Stimulated activated naive CD8-positive, alpha-beta T cell treated with anti-CD3 and anti-CD28 coated beads, Interleukin-15, Interleukin-2, amounts not matched to agents 100 ng/mL and 50 ng/mL, for 24 hours (primary cell): ENCODE results near the gene ZNF354C.
"Not testable (repeated sequence)": the region's sequence is repeated elsewhere in the genome, so short reads cannot be mapped to it uniquely, and the experiment has no call there.

Source experiments
- H3K27ac Mint-ChIP-seq: one replicate; pipeline ENCODE4 v1.8.0; 2021; ENCODE audit warnings: mild to moderate bottlenecking, mixed read lengths
- H3K27me3 Mint-ChIP-seq: one replicate; pipeline ENCODE4 v1.8.0; 2021; ENCODE audit warnings: mixed read lengths
- H3K36me3 Mint-ChIP-seq: one replicate; pipeline ENCODE4 v1.8.0; 2021; ENCODE audit warnings: low read depth, mixed read lengths
- H3K4me1 Mint-ChIP-seq: one replicate; pipeline ENCODE4 v1.8.0; 2021; ENCODE audit warnings: low read depth, mixed read lengths
- H3K4me3 Mint-ChIP-seq: one replicate; pipeline ENCODE4 v1.8.0; 2021; ENCODE audit warnings: mild to moderate bottlenecking, mixed read lengths
- H3K9me3 Mint-ChIP-seq: one replicate; pipeline ENCODE4 v1.8.0; 2021; ENCODE audit warnings: mixed read lengths

Gene ZNF354C

DNA sequence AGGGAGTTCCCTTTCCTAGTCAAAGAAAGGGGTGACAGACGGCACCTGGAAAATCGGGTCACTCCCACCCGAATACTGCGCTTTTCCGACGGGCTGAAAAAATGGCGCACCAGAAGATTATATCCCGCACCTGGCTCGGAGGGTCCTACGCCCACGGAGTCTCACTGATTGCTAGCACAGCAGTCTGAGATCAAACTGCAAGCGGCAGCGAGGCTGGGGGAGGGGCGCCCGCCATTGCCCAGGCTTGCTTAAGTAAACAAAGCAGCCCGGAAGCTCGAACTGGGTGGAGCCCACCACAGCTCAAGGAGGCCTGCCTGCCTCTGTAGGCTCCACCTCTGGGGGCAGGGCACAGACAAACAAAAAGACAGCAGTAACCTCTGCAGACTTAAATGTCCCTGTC is 41.1 kb downstream of the ZNF354C start:
- H3K36me3 Mint-ChIP-seq, H3K27me3 Mint-ChIP-seq, H3K4me1 Mint-ChIP-seq, H3K4me3 Mint-ChIP-seq, H3K27ac Mint-ChIP-seq: not testable (repeated sequence)
- H3K9me3 Mint-ChIP-seq, result peaks cover 13% of the 10 kb centered on the region

DNA sequence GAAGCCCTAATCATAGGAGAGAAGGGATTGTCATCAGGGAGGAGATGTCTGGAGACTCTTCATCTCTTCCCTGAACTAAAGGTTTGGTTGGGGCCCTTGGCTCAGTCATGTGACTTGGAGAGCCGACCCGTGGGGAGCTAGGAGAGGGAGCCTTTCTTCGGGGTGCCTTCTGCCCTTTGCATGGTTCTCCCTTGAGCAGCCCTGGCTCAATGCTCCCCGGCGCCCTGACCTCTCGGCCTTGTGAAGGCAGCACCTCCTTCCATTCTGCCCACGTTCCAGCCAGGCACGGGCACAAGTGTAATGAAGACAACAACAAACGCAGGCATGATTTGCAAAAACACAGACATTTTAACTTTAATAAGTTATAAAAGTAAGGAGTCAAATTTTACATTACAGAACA is 50.4 kb downstream of the ZNF354C start:
- H3K9me3 Mint-ChIP-seq, result peaks cover 39% of the 10 kb centered on the region
- H3K27me3 Mint-ChIP-seq, result no peaks in the 10 kb centered on the region
- H3K4me1 Mint-ChIP-seq, result no peaks in the 10 kb centered on the region
- H3K27ac Mint-ChIP-seq, result no peak overlapping the region
- peaks cover 8% of the 10 kb centered on the region for H3K36me3 Mint-ChIP-seq
- H3K4me3 Mint-ChIP-seq, result no peak overlapping the region

DNA sequence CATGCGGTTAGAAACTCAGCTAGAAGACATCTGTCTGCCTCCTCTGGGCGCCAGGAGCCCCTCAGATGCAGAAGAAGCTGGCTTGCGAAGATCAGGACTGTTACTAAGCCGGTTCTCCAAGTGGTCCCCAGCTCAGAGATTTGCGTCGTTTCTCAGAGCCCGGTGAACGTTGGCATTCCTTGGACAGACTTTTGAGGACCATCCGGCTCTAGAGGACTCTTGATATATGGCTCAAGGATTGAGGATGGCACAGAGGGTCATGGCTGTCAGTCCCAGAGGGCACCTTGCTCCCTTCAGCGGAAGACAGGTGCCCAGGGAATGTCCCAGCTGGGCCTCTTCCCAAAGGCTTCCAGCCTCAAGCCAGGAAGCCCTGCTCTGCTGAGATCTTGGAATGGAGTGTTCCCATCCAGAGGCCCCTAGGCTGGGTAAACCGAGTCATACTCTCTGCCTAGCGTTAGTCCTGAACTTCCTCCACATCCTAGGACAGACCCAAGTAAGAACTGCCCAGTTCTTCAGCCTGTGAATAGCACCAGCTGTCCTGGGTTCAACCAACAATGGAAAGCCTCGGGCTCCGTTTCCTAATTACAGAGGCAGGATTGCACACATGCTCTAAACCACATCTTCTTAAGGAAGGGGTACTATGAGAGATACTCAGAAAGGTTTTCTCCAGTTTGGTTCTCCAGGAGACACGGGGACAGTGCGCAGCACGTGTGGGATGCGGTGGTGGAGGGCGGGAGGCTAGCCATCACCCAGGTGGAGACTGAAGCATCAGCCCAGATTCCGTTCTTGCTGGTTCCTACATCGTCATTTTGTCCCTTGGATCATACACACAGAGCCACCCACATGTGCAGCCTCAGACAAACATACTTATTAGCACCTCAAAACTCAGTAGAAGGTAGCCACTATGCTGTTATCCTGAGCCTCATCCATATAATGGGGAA is 51.4 kb downstream of the ZNF354C start:
- Mint-ChIP-seq H3K36me3 (peaks cover 8% of the 10 kb centered on the region), H3K9me3 (peaks cover 44% of the 10 kb centered on the region), H3K27me3 (no peaks in the 10 kb centered on the region), H3K4me1 (no peaks in the 10 kb centered on the region), H3K4me3 (no peak overlapping the region), H3K27ac (no peak overlapping the region)

DNA sequence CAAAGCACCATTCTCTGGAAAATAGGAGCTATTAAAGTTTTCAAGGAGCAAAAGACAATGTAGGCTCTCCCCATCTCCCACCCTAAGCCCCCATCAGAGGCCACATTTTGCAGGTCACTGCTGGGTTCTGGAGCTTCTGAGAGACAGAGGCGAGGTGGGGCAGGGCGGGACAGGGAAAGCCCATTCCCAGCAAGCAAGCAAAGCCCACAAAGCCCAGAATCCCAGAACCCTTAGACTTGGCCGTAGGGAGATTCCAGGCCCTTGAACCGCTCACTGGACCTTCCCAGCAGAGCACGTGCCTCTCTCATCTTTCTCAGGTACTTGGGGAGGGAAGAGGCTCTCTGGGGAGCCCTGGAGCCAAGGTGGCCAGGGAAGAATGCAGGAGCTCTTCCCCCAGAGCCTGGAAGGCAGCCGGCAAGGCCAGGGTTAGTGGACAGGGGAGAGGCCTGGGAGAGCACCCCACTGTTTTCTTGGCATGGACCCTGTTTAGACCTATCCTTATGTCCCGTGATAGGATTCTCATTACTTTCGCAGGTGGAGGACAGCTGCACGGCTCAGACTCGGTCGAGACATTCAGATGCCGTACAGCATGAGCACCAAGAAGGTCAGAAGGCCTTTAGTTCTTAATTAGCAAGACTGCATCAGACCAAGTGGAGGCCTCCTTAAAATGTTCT is 52.4 kb downstream of the ZNF354C start:
- Mint-ChIP-seq H3K4me1 (no peaks in the 10 kb centered on the region), H3K27ac (no peak overlapping the region), H3K36me3 (peaks cover 2% of the 10 kb centered on the region), H3K4me3 (no peak overlapping the region), H3K9me3 (peaks cover 40% of the 10 kb centered on the region), H3K27me3 (no peaks in the 10 kb centered on the region)

DNA sequence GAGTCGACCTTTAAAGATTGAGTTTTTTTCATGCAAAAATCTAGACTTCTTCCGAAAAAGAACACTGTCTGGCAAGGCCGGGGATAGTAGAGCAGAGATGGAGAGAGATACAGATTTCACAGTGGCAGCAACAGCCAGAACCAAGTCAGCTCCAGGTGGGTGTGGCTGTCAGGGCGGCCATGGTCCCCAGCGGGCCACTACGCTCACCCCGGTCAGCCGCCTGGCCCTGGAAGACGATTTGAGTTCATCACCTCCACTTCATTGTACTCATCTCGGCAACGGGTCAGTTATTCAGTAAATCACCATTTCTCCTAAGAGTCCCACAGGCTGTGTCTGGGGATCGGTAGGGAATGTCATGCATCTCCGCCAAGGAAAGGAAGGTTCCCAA is 53.0 kb downstream of the ZNF354C start:
- H3K36me3 Mint-ChIP-seq, result no peaks in the 10 kb centered on the region
- no peak overlapping the region for H3K27ac Mint-ChIP-seq
- no peaks in the 10 kb centered on the region for H3K27me3 Mint-ChIP-seq
- H3K4me3 Mint-ChIP-seq, result no peak overlapping the region
- no peaks in the 10 kb centered on the region for H3K4me1 Mint-ChIP-seq
- peaks cover 38% of the 10 kb centered on the region for H3K9me3 Mint-ChIP-seq

DNA sequence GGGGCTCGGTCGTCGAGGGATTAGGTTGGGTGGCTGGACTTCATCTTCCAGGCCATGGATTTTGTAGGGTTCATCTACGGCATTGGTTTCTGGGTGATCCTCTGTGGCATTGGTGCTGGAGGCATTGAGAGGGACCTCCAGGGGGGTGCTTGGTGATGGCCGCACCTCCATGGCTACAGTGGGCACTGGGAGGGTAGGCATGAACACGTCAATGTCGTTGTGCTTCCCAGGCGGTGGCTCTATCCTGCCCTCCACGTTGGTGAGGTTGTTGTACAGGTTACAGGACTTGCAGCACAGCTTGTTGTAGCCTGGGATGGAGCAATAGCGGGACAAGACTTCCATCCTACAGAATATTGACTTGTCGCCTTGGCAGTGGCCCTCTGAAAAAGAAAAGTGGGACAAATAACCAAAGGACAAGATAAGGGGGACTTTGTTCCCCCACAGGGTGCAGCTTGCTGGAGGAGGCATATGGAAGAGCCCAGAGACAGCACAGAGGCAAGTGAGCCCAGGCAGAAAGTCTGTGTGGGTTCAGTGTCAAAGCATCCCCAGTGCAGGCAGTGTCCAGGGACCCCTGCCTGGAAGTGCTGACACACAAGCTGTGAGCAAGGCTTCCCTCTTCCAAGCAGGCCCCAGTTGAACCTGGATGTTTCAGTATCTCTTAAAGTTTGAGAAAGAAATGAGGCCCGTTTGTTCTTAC is 53.9 kb downstream of the ZNF354C start:
- Mint-ChIP-seq H3K27me3 (no peaks in the 10 kb centered on the region), H3K4me1 (no peaks in the 10 kb centered on the region), H3K4me3 (no peak overlapping the region), H3K9me3 (peaks cover 32% of the 10 kb centered on the region), H3K36me3 (no peaks in the 10 kb centered on the region), H3K27ac (no peak overlapping the region)

DNA sequence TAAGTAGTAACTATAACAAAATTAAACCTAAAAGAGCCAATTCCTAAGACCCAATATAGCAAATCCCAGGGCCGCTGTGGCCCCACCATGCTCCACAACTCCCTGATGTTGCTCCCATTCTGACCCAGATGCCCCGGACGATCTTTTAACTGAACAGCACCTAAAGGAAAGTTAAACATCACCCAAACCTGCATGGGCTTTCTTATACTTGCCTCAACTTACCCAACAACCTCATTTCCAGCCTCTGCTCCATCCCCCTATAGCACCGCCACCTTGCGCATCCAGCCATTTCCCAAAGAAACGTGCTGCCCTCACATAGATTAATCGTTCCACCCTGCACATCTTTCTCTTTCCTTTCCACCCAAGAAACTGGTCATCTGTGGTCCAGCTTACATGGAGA is 54.6 kb downstream of the ZNF354C start:
- Mint-ChIP-seq H3K36me3 (no peaks in the 10 kb centered on the region), H3K9me3 (peaks cover 32% of the 10 kb centered on the region), H3K4me3 (no peak overlapping the region), H3K4me1 (no peaks in the 10 kb centered on the region), H3K27me3 (no peaks in the 10 kb centered on the region), H3K27ac (no peak overlapping the region)

DNA sequence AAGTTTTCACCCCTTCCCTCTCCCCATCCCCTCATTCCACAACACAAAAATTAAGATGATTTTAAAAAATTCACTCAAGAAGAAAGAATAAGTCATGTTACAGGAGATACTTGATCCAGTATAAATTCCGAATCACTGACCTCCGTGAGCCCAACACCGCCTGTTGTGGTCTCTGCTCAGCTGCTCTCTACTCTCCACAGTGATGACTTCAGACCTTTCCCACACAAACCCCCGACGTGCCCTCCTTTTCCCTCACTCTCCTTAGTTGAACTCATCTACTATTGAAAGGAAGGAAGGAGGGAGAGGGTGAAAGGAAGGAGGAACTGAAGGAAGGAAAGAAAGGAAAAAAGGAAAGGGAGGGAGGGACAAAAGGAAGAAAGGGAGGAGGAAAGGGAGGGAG is 55.1 kb downstream of the ZNF354C start:
- H3K27ac Mint-ChIP-seq, result no peak overlapping the region
- no peaks in the 10 kb centered on the region for H3K36me3 Mint-ChIP-seq
- no peaks in the 10 kb centered on the region for H3K4me1 Mint-ChIP-seq
- H3K27me3 Mint-ChIP-seq, result no peaks in the 10 kb centered on the region
- peaks cover 37% of the 10 kb centered on the region for H3K9me3 Mint-ChIP-seq
- no peak overlapping the region for H3K4me3 Mint-ChIP-seq

DNA sequence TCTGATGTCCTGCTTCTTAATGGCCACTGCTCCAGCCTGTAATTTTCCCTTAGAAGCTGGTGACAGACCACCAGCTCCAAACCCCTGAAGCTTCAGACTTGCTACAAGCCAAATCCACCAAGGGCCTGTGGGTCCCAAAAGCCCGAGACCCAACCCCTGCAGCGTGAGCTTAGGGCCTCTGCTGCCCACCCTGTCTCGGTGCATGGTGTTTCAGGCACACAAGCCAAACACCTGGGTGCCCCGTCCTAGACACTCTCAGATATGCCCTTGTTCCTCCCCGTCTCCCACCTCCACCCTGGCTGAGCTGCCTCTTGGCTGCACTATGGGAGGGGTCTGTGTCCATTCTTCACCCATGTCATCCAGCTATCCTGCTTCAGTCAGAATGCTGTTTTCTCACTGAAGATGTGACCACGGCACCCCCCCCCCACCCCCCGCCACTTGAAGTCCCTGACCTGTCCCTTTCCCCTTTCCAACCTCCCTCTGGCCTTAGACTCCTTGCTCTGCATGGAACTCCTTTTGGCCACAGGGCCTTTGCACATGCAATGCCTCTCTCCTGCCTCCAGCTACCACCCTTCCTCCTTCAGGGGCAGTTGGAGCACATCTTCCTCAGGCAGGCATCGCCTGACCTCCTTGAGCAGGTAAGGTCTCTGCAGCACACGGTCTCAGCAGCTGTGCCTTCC is 55.8 kb downstream of the ZNF354C start:
- H3K9me3 Mint-ChIP-seq, result peaks cover 37% of the 10 kb centered on the region
- H3K4me1 Mint-ChIP-seq, result no peaks in the 10 kb centered on the region
- H3K4me3 Mint-ChIP-seq, result no peak overlapping the region
- H3K27ac Mint-ChIP-seq, result no peak overlapping the region
- H3K36me3 Mint-ChIP-seq, result no peaks in the 10 kb centered on the region
- H3K27me3 Mint-ChIP-seq, result no peaks in the 10 kb centered on the region

DNA sequence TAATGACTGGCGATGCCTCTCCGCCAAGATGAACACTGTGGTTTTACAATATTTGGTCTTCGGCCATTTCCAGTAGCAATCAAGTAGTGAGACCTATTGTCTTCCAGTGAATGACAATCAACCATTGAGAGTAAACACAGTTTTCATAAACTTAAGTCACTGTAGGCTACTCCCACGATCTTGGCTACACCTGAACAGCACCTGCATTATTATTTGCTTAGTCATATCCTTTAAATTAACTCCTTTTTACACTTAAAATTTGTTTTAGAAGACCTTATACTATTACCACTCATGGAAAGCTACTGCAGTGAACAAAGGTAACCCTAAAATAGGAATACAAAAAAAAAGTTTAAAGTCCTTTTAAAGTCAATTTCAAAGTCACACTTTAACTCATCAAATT is 58.2 kb downstream of the ZNF354C start:
- H3K36me3 Mint-ChIP-seq, result no peaks in the 10 kb centered on the region
- no peaks in the 10 kb centered on the region for H3K4me1 Mint-ChIP-seq
- no peak overlapping the region for H3K4me3 Mint-ChIP-seq
- H3K27ac Mint-ChIP-seq, result no peak overlapping the region
- peaks cover 27% of the 10 kb centered on the region for H3K9me3 Mint-ChIP-seq
- H3K27me3 Mint-ChIP-seq, result no peaks in the 10 kb centered on the region

DNA sequence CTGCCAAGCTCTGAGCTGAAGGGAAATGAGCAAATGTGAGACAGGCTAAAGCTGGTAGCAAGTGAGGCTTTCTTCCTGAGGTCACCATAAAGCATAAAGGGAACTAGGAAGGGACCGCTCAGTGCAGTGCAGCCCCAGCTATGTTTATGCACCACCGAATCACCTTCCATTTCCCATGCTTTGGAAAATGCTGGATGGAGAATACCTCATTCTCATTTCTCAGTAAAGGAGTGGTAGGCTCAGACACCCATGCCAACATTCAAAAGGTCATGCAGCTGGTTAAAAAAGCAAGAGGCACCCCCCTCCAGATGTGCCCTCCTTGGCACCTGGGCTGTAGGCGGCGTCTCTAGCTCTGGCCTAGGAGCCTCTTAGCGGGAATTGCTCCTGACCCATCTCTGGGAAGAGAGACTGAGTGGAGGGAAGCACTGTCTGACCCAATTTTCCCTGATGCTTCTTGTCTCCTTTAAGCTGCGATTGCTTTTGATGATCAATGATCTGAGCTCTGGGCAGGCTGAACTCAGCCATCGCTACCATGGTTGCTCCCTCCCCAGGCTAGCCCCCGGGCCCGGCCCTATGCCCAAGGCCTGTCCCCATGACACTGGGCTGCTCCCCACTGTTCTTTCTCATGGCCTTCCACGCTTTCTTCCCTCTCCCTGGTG is 58.7 kb downstream of the ZNF354C start:
- no peaks in the 10 kb centered on the region for H3K27me3 Mint-ChIP-seq
- H3K4me1 Mint-ChIP-seq, result no peaks in the 10 kb centered on the region
- H3K4me3 Mint-ChIP-seq, result no peak overlapping the region
- H3K9me3 Mint-ChIP-seq, result peaks cover 22% of the 10 kb centered on the region
- no peak overlapping the region for H3K27ac Mint-ChIP-seq
- H3K36me3 Mint-ChIP-seq, result no peaks in the 10 kb centered on the region

DNA sequence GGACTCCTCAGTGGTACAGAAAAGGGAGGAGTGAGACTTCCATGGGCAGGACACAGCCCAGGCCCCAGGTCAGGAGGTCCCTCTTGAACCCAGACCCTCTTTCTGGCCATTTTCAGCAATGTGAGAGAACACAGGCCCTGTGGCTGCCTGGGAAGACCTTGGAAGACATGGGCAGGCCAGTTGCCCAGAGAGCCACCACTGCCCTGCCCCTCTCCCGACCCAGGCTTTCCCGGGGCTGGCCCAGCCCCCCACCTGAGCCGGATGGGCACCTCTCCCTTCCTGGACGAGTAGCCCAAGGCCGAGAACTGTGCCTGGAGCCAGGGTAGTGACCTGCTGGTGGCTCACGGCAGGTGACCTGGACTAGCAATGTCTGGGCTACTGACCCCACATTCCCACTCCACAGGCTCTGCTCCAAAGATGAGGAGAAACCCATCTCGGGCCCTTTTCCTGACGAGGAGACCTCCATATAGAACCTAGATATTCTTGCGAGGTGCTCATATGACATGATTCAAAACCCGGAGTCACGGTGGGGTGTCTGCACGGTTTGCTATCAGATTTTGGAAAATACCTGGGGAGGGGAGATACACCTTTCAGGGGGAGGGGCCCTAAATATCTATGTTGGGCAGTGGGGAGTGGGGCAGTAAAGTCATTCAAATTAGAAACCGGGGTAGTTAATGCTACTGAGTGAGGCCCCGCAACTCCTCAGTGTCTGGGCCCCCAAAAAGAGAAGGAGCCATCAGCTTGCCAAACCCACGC is 59.4 kb downstream of the ZNF354C start:
- Mint-ChIP-seq H3K4me3 (no peak overlapping the region), H3K27me3 (no peaks in the 10 kb centered on the region), H3K4me1 (no peaks in the 10 kb centered on the region), H3K27ac (no peak overlapping the region), H3K36me3 (no peaks in the 10 kb centered on the region), H3K9me3 (peaks cover 20% of the 10 kb centered on the region)

DNA sequence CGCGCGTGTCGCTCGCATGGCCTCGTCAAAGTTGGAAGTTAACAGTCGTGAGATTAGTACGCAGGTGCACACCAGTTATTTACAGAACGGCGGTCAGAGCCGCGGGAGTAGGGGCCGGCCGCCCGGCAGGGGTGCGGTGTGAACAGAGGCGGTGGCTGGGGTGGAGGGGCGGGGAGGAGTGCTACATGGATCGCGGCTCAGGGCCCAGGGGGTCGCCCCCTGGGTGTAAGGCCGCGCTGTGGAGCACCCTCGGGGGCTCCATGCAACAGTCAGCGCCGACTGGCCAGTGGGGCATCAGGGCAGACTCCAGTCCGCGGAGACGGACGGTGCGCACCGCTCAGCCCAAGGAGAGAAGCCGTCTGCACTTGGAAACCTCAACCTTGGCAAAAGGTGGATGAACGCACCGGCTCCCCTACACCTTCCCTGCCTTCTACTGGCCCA is 60.3 kb downstream of the ZNF354C start:
- no peak overlapping the region for H3K4me3 Mint-ChIP-seq
- H3K36me3 Mint-ChIP-seq, result no peaks in the 10 kb centered on the region
- H3K27me3 Mint-ChIP-seq, result no peaks in the 10 kb centered on the region
- no peaks in the 10 kb centered on the region for H3K4me1 Mint-ChIP-seq
- H3K27ac Mint-ChIP-seq, result no peak overlapping the region
- peaks cover 12% of the 10 kb centered on the region for H3K9me3 Mint-ChIP-seq
